HS-27A (cell line): ENCODE measurements around the gene RDH8.
A peak's percentile ranks its signal among the peaks of the same experiment; 100 is the strongest.

Experiments used
- DNase-seq: peaks from one replicate; pipeline ENCODE4 v3.0.0-alpha.2; 2012; ENCODE audit warnings: low read depth, missing footprints

RDH8 gene

DNA sequence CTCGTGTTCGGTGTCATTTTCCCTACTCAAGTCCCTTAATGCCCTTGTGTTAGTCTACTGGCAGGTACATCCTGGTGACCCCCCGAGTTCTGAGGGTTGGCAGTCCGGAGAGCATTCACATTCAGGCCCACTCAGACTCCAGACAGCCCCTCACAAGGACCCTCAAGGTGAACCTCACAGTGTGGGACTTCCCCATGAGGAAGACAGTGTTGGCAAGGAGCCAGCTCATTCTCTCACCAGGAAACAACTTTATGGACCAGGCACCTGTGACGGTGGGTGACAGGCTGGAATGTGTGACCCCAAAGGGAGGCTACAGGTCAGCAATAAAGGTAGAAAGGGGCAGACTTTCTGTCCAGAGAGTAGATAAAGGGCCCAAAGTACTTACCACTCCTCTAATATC lies 24.5 kb downstream of the RDH8 start:
- DNase-seq: no peak

DNA sequence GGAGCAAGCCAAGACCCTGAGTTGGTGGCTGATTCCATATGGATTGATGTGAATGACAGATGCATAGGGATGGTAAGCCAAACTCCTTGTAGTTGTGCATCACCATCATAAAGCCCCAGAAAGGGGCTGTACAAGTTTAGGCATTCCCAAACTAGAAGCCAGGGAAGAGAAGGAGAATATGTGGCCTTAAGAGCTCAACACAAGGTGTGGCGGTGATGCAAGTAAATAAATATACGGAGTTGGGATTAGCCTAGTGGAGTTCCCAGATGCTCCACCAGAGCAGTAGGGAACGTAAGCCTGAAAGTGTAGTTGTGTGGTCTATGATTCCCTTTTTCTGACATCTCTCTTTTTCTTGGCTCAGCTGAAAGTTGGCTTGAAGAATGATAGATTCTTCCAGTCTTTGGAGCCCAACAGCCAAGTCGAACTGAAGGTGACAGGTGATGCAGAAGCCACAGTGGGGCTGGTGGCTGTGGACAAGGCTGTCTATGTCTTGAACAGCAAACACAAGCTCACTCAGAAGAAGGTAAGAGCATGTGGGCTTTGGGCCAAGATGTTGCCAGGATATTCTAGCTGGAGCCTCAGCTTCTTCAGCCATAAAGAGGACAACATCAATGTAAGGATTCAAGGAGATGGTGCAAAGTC lies 30.1 kb downstream of the RDH8 start:
- DNase-seq: peak; percentile 41

DNA sequence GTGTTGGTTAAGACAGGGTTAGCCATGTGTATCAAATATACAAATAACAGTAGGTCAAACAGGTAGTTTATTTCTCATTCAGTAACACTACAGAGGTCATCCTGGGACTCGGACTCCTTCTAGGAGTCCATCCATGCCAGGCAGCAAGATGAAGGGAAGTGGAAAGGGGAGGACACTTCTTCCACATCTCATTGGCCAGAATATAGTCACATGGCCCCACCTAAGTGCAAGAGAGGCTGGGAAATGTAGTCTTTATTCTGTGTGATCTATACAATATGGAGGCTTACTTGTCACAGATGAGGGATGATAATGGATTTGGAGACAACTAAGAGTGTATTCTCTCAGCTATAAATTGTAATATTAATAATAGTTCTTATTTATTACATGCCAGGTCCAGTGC lies 31.1 kb downstream of the RDH8 start:
- DNase-seq: no peak

DNA sequence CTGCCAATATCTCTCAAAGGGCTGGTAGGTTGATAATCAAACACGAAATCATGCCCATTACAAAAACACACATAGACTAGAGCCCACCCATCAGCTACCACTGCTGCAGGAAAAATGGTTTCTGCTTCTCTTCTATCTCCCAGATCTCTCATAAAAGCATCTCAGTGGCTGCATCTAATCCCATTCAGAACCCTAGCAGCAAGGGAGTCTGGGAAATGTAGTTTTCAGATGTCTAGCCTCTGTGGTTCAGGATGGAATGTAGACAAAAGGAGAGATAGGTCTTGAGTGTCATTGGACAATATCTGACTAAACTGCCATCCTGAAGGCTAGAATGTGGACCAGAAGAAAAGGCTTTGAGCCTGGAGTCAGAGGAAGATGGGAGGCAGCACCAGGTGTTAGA lies 32.1 kb downstream of the RDH8 start:
- DNase-seq: no peak

DNA sequence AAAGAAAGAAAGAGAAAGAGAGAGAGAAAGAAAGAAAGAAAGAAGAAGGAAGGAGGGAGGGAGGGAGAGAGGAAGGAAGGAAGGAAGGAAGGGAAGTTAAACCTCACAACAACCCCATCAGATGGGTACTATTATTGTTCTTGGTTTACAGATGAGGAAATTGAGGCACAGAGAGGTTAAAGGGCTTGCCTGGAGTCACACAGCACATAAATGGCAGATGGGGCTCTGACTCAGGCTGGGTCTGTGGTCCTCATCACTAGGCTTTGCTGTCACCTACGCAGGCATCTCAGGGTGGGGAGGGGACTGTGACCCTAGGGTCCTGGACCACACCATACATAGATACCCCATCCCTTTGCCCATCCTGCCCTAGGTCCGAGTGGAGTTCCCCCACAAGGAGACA lies 36.3 kb downstream of the RDH8 start:
- DNase-seq: no peak

DNA sequence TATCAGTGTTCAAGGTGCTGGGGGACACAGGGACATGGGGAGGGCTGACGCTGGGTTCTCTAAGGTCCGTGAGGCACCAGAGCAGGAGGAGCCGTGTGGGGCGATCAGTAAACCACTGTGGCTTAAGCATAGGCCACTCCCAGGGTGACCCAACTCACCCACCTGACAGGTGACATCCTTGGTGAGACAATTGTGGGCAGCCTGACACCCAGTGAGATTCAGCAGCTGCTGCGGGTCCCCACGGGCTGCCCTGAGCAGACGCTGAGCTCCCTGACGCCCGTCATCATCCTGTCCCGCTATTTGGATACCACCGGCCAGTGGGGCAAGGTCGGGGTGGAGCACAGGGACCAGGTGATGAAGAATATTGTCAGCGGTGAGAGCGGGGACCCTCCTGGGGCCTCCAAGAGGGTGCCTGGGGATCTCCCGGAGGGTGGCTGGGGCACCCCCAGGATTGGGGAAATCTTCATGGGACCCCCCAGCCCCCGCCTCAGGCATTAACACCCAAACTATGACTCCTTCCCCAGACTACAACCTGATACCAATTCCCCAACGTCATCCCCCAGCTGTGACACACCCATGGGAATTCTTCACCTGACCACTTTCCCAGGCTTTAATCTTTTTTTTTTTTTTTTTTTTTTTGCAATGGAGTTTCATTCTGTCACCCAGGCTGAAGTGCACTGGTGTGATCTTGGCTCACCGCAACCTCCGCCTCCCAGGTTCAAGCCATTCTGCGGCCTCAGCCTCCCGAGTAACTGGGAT lies 39.5 kb downstream of the RDH8 start:
- DNase-seq: no peak

DNA sequence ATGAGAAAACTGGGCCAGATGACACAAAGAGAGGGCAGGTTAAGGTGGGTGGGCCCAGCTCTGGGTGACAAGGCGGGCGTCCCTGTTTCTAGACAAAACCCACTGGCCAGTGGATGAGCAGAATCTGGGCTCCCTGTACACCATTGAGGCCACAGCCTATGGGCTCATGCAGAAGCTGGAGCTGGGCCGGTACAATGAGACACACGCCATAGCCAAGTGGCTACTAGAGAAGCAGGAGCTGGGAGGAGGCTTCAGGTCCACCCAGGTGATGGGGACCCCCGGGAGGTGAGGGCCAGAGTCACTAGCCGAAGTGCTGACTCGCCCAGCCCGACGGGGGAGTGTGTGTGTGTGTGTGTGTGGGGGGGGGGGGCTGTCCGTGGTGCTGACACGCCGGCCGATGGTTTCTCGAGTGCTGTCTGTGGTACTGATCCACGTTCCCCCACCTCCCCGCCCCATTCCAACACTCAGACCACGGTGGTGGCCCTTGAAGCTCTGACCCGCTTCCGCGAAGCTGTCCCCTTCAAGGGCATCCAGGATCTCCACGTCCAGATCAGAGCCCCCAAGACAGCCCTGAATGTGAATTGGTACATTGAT lies 48.5 kb downstream of the RDH8 start:
- no peak for DNase-seq

DNA sequence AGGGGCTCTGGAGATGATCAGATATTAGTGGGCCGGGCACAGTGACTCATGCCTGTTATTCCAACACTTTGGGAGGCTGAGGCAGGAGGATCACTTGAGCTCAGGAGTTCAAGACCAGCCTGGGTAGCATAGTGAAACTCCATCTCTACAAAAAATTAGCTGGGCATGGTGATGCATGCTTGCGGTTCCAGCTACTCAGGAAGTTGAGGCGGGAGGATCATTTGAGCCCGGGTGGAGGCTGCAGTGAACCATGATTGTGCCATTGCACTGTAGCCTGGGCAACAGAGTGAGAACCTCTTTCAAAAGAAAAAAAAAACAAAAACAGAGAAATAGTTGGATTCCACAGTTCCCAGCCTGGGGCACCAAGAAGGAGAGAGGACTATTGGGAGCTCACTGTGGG lies 54.9 kb downstream of the RDH8 start:
- no peak for DNase-seq

DNA sequence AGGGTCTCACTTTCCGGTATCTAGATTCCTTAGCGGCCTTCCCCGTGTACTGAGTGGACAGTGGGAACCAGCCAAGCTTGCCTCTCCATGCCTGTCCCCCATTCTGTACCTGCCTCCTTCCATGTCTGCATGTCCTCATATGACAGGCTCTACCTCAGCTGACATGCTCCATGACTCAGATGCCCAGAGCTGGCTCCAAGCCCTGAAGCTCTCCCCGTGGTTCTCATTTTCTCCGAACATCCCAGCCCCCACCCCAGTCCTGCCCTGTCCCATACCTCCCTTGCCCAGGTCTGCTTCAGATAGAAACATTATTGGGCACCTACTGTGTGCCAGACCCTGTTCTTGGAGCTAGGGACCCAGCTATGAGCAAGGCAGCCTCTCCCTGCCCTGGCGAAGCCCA lies 55.8 kb downstream of the RDH8 start:
- DNase-seq: no peak

DNA sequence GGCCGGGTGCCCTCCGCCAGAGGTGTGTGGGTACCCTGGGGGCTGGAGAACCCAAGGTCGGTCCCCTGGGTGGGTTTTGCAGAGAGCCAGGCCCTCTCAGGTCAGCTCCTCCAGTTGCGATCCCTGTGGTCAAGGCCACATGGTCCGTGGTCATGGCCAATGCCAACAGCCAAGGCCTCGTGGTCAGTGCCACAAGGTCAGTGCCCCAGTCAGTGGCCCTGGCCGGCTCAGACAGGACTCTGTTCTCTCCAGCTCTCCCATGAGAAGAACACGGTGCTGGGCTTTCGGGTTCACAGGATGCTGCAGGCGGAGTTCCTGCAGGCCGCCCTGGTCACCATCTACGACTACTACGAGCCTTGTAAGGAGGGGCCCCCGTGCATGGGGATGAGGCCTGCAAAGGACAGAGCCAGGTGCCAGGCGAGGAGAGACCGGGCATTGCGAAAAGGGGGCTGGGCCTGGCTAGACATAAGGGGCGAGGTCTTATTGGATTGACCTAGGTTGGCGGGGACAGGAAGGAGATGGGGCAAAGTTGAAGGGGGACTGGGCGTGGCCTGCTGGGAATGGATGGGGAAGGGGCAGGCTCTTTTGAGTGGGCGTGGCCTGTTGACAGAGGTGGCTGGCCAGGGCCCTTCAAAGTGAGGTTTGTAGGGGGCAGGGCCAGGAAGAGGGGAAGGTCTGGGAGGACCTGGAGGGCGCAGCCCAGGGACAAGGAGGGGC lies 57.6 kb downstream of the RDH8 start:
- no peak for DNase-seq
